ENCODE measurements around the gene NEDD4L.
"Not testable (repeated sequence)": the region's sequence is repeated elsewhere in the genome, so short reads cannot be mapped to it uniquely, and the experiment has no call there.

The NEDD4L gene

DNA sequence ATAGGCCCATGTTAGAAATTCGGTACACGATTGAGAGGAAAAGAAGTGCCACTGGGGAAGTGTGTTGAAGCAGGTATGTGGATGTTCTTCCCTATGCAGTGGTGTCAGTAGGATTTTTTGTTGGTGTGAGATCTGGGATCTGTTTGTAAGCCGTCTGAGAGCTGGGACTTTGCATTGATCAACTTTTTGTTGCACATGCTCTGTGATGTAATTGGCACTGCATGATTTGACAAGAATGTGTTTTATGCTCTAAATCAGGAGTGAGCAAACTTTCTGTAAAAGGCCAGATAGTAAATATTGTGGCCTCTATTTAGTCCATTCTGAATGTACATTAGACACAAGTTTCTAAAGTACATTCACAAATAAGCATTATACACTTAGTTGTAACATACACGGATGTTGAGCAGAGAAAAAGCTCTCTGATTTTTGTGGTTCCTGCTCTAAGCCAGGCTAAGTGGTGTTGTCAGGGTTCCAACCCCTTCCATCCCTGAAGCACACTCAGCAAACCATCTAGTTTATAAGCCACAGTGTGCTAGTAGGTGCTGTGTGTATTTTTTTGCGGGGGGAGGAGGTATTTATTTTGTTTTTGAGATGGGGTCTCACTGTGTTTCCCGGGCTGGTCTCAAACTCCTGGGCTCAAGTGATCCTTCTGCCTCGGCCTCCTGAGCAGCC lies 235.6 kb downstream of the NEDD4L start:
- Mint-ChIP-seq H3K27me3 (peaks cover 25% of the 10 kb centered on the region), H3K4me1 (no peaks in the 10 kb centered on the region), H3K27ac (ENCODE audit: low read depth) (no peak overlapping the region), H3K4me3 (no peak overlapping the region), H3K9me3 (no peaks in the 10 kb centered on the region), H3K36me3 (ENCODE audit: insufficient read depth) (no peaks in the 10 kb centered on the region)
- no peak for ATAC-seq (replicated peaks; ENCODE audit: extremely low read depth, poor library complexity, severe bottlenecking)
- no peak for DNase-seq (ENCODE audit: low spot score in 2 of 2)

DNA sequence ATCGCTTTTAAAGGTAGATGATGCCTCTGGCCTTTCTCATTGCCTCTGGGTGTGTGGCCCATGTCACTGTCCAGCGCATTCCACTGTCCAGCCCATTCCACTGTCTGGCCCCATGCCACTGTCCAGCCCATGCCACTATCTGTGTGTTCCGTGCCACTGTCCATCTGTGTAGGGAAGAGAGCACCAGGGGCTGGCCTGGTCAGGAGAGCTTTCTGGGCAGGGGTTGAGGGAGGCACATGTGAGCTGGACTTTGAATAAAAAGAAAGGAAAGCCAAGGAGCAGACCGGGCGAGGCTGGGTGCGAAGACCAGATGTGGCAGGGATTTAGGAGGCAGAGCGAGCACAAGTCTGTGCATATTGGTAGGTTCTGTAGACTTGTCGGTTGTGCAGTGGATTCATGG lies 236.2 kb downstream of the NEDD4L start:
- Mint-ChIP-seq H3K27me3 (peaks cover 25% of the 10 kb centered on the region), H3K36me3 (ENCODE audit: insufficient read depth) (no peaks in the 10 kb centered on the region), H3K4me1 (no peaks in the 10 kb centered on the region), H3K4me3 (no peak overlapping the region), H3K9me3 (no peaks in the 10 kb centered on the region), H3K27ac (ENCODE audit: low read depth) (no peak overlapping the region)
- ATAC-seq (replicated peaks; ENCODE audit: extremely low read depth, poor library complexity, severe bottlenecking) (no peak), DNase-seq (ENCODE audit: low spot score in 2 of 2) (no peak)

DNA sequence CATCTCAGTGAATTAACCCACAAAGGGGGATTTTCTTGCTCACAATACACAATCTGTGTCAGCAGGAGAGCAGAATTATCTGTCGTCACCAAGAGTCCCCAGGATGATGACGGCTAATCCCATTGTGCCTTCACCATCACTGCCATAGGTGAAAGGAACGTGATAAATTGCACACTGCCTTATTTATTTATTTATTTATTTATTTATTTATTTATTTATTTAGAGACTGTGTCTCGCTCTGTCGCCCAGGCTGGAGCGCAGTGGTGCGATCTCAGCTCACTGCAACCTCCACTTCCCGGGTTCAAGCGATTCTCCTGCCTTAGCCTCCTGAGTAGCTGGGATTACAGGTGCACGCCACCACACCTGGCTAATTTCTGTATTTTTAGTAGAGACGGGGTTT lies 238.8 kb downstream of the NEDD4L start:
- not testable (repeated sequence) for H3K4me1 Mint-ChIP-seq; H3K4me3 Mint-ChIP-seq; H3K36me3 Mint-ChIP-seq (ENCODE audit: insufficient read depth); ATAC-seq (replicated peaks; ENCODE audit: extremely low read depth, poor library complexity, severe bottlenecking); H3K9me3 Mint-ChIP-seq; DNase-seq (ENCODE audit: low spot score in 2 of 2); H3K27ac Mint-ChIP-seq (ENCODE audit: low read depth)
- H3K27me3 Mint-ChIP-seq: peaks cover 17% of the 10 kb centered on the region

DNA sequence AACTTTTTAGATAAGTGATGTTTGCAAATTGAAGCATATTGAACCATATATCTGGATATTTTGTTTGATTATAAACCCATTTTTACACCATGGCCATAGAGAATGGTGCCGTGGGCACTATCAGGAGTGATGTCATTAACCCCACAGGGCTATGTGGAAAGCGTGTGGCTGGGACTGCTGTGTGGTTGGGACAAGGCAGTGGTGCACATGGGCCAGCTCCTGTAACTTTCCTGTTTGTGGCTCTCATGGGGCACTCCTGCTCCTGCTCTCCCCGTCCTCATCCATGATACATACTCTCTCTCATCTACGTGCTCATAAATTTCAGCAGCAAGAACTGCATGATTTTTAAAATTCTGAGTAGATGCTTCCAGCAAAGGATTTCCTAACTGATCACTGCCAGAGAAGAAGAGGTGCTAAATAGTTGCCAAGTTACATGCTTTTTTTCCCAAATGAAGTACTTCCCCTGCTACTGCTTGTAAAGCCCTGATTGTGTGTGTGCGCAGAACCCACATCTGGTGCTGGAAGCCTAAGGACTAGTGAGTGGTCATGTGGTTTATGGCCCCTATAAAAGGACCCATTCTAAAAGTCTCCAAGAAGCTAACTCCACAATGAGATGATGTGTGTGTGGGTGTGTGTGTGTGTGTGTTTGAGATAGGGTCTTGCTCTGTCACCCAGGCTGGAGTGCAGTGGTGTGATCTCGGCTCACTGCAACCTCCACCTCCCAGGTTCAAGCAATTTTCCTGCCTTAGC lies 240.8 kb downstream of the NEDD4L start:
- H3K27ac Mint-ChIP-seq (ENCODE audit: low read depth): no peak overlapping the region
- ATAC-seq (replicated peaks; ENCODE audit: extremely low read depth, poor library complexity, severe bottlenecking) (no peak), DNase-seq (ENCODE audit: low spot score in 2 of 2) (no peak)
- H3K4me1 Mint-ChIP-seq: no peaks in the 10 kb centered on the region
- H3K36me3 Mint-ChIP-seq (ENCODE audit: insufficient read depth): no peaks in the 10 kb centered on the region
- no peak overlapping the region for H3K4me3 Mint-ChIP-seq
- H3K27me3 Mint-ChIP-seq: no peaks in the 10 kb centered on the region
- no peaks in the 10 kb centered on the region for H3K9me3 Mint-ChIP-seq

DNA sequence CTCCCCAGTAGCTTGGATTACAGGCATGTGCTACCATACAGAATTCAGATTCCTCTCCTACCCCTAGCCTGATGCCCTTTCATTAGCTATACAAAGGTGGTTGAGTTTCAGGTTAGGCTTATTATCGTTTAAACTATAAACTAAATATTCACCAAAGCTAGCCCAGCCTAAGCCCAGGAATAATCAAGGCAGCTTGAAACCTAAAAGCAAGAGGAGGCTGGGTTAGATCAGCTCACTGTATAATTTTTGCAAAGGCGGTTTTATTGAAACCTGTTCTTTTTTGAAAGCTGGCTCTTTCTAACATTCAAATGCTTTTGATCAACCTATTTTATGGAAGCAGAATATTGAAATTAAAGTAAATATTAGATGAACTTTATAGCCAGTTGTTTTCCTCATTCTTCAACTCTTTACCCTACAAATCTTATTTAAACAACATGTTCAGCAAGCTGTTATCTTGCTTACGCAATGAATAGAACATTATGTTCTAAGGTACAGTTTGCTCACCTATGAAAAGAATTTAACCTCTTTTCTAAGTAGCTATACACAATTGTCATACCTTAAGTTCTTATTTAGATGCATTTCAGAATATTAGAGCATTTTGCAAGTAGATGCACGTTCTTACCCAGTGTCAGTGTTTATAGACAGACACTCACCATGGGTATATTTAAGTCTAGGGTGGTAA lies 241.6 kb downstream of the NEDD4L start:
- H3K27me3 Mint-ChIP-seq: no peaks in the 10 kb centered on the region
- H3K27ac Mint-ChIP-seq (ENCODE audit: low read depth): no peak overlapping the region
- no peak overlapping the region for H3K4me3 Mint-ChIP-seq
- ATAC-seq (replicated peaks; ENCODE audit: extremely low read depth, poor library complexity, severe bottlenecking) (no peak), DNase-seq (ENCODE audit: low spot score in 2 of 2) (no peak)
- no peaks in the 10 kb centered on the region for H3K4me1 Mint-ChIP-seq
- no peaks in the 10 kb centered on the region for H3K36me3 Mint-ChIP-seq (ENCODE audit: insufficient read depth)
- H3K9me3 Mint-ChIP-seq: no peaks in the 10 kb centered on the region

DNA sequence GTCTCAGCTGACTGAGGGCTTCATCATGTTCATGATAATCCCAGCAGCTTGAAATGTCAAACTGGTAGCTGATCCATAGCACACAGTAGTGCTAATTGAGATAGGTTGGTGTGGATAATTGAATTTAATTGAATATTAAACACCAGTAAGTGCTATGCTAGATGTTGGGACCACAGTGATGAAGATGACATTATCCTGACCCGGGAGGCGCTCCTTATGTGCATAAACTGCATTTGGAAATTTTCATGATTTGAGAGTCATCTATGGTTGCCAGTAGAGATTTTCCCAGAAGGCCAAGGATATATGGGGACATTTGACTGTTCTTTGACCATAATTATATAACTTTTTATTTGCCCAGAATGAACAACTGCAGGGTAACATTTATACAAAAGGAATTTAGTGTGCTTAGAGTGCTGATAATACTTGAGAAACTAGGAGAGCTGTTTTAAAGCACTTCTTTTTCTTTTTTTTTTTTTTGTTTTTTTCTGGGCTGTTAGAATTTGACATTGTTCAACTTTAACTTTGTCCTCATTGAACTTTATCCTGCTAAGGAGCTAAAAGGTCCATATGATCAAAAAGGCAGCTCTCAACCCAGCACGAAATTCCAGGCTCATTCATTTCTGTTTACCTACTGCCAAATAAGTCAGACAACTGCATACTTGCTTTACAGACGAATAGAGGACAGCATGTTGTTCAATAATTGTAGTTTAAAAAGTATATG lies 242.8 kb downstream of the NEDD4L start:
- ATAC-seq (replicated peaks; ENCODE audit: extremely low read depth, poor library complexity, severe bottlenecking): no peak
- Mint-ChIP-seq H3K36me3 (ENCODE audit: insufficient read depth) (no peaks in the 10 kb centered on the region), H3K27me3 (no peaks in the 10 kb centered on the region), H3K9me3 (no peaks in the 10 kb centered on the region), H3K27ac (ENCODE audit: low read depth) (no peak overlapping the region), H3K4me3 (no peak overlapping the region), H3K4me1 (no peaks in the 10 kb centered on the region)
- DNase-seq (ENCODE audit: low spot score in 2 of 2): no peak

DNA sequence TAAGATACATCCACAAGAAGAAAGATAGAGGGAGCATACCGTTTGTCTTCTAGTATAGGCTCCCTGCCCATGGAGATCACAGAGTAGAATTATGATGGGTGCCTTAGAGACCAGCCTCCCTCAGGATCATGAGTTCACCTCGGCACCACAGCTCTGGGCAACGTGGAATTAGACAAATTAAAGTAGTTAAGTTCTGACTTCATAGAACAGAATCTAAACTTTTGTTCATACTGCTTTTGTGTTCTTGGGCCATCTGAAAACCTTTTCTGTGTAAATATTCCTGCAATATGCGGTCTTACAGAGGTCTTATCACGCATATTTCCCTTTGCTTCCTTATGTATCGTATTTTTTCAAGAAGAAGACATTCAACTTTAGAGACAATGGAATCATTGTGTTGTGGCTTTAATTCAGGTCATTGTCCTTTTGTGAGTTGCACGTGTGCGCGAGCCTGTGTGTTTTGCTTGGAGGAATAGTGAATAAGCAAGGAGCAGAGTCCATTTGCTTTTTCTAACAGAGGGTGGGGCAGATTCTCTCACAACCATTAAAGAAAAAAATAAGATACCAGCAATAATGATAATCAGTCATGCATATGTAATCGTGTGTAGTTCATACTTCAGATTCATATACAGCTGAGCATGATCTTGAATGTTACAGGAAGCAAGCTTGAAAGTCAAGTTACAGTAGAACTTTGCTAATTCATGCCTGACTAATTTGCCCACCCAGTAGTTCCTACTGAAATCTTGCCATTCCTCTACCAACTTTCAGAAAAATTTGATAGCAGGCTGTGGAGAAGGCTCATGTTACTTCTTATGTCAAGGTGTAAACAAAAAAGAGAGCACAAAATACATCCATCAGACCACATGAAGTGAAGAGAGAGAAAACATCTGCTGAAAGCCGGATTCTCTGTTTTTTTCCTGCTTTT lies 243.6 kb downstream of the NEDD4L start:
- DNase-seq (ENCODE audit: low spot score in 2 of 2): no peak
- H3K36me3 Mint-ChIP-seq (ENCODE audit: insufficient read depth): no peaks in the 10 kb centered on the region
- no peak overlapping the region for H3K27ac Mint-ChIP-seq (ENCODE audit: low read depth)
- H3K4me1 Mint-ChIP-seq: no peaks in the 10 kb centered on the region
- H3K27me3 Mint-ChIP-seq: no peaks in the 10 kb centered on the region
- H3K4me3 Mint-ChIP-seq: no peak overlapping the region
- ATAC-seq (replicated peaks; ENCODE audit: extremely low read depth, poor library complexity, severe bottlenecking): no peak
- H3K9me3 Mint-ChIP-seq: no peaks in the 10 kb centered on the region

DNA sequence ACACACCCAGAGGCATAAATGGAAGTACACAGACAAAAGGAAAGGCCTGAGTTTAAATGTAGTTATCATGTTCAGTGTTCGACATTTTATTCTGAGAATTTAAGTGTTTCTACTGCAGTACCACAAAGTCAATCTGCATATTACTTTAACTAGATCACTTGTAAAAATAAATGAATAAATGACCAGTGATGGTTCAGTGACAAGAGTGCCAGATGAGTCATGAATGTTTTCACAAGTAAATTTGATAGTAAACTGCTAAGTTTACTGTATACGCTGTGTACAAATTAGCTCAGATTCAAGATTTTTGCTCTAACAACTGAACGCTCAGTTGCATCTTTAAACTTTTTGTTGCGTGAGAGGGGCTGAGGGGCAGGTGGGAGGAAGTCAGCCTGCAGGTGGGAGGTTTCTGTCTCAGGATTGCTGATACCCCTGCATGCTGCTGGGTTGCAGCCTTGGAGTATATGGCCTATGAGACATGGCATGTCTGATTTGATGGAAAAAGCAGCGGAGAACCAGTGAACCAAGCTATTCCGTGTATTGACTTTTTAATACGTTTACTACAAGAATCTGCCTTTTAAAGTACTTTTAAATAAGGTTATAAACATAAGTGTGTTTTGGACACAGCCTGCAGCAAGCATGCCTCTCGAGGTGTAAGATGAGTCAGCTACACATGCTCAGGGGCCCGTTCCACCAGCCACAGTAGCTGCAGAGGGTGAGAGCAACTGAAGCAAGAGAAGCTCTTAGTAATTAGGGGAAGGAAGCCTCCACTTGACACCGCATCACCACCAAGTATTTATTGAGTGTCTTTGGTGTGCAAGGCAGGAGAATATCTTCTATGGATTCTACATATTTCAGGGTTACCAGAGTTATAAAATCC lies 245.1 kb downstream of the NEDD4L start:
- H3K36me3 Mint-ChIP-seq (ENCODE audit: insufficient read depth): peaks cover 2% of the 10 kb centered on the region
- DNase-seq (ENCODE audit: low spot score in 2 of 2): no peak

DNA sequence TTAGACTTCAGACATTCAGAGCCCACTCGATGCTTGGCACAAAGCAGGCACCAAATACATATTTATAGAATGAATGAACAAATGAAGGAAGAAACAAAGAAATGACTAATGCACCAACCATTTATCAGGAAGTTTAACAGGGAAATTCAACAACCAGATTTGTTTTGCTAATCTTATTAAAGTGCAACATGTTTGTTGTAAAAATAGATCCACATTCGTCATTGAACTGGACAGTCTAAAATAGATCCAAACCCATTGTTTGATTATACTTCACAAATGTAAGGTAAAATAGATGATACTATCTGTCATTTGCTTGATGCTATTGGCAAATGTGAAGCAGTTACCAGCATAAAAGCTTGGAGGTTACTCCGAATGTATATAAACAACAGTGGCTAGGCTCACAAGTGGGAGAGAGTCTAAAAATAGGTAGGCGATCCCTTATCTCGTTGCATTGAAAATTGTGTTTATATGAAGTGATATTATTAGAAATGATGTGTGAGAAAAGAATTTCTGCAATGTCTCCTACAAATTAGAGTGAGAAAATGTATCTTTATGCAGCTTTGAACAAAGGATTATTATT lies 246.2 kb downstream of the NEDD4L start:
- no peak overlapping the region for H3K27ac Mint-ChIP-seq (ENCODE audit: low read depth)
- ATAC-seq (replicated peaks; ENCODE audit: extremely low read depth, poor library complexity, severe bottlenecking) (no peak), DNase-seq (ENCODE audit: low spot score in 2 of 2) (no peak)
- H3K9me3 Mint-ChIP-seq: no peaks in the 10 kb centered on the region
- H3K4me3 Mint-ChIP-seq: no peak overlapping the region
- peaks cover 2% of the 10 kb centered on the region for H3K36me3 Mint-ChIP-seq (ENCODE audit: insufficient read depth)
- H3K4me1 Mint-ChIP-seq: no peaks in the 10 kb centered on the region
- H3K27me3 Mint-ChIP-seq: peaks cover 1% of the 10 kb centered on the region

More for the DNA sequence above, 245.1 kb downstream of the NEDD4L start:
- H3K27me3 Mint-ChIP-seq: no peaks in the 10 kb centered on the region
- H3K4me3 Mint-ChIP-seq: no peak overlapping the region
- H3K27ac Mint-ChIP-seq (ENCODE audit: low read depth): no peak overlapping the region
- no peaks in the 10 kb centered on the region for H3K9me3 Mint-ChIP-seq
- no peaks in the 10 kb centered on the region for H3K4me1 Mint-ChIP-seq
- ATAC-seq (replicated peaks; ENCODE audit: extremely low read depth, poor library complexity, severe bottlenecking): no peak

DNA sequence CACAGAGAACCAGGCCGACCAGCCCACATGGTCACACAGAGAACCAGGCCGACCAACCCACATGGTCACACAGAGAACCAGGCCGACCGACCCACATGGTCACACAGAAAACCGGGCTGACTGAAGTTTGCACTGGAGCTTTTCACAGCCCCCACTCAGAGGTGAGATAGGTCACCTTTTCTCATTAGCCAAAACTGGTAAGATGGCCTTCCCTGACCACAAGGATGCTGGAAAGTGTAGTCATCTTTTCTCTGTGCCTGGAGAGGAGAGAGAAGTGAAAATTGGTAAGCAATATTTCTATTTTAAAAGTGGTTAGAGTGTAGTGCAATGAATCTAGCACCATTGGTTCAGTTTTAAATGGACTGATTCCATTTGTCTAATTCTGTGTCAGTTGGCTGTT lies 247.1 kb downstream of the NEDD4L start:
- DNase-seq (ENCODE audit: low spot score in 2 of 2) (no peak), ATAC-seq (replicated peaks; ENCODE audit: extremely low read depth, poor library complexity, severe bottlenecking) (no peak)
- no peaks in the 10 kb centered on the region for H3K4me1 Mint-ChIP-seq
- no peak overlapping the region for H3K4me3 Mint-ChIP-seq
- no peaks in the 10 kb centered on the region for H3K9me3 Mint-ChIP-seq
- no peak overlapping the region for H3K27ac Mint-ChIP-seq (ENCODE audit: low read depth)
- peaks cover 2% of the 10 kb centered on the region for H3K36me3 Mint-ChIP-seq (ENCODE audit: insufficient read depth)
- peaks cover 11% of the 10 kb centered on the region for H3K27me3 Mint-ChIP-seq

DNA sequence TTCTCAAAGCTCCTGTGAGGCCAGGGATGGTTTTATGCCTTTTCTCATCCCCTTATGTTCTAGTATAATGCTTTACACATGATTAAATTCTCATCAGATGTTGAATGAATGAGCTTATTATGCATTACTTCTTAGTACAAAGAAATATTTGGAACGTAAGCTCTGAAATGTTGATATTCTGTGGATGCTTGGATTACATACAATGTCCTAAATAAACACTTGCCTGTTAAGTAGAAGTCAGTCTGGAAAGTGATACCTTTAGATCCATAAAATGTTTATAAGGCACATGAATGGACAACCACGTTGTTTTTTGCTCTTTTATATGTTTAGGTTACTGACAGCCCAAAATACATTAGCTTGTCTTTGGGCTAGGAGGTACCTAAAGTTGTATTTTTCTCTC lies 248.6 kb downstream of the NEDD4L start:
- no peak for ATAC-seq (replicated peaks; ENCODE audit: extremely low read depth, poor library complexity, severe bottlenecking)

More for the DNA sequence above, 248.6 kb downstream of the NEDD4L start:
- peaks cover 2% of the 10 kb centered on the region for H3K36me3 Mint-ChIP-seq (ENCODE audit: insufficient read depth)
- peaks cover 11% of the 10 kb centered on the region for H3K27me3 Mint-ChIP-seq
- no peak overlapping the region for H3K4me3 Mint-ChIP-seq
- DNase-seq (ENCODE audit: low spot score in 2 of 2): no peak
- H3K9me3 Mint-ChIP-seq: no peaks in the 10 kb centered on the region
- no peaks in the 10 kb centered on the region for H3K4me1 Mint-ChIP-seq
- H3K27ac Mint-ChIP-seq (ENCODE audit: low read depth): no peak overlapping the region
